H1 (cell line): ENCODE data around the gene AMN.

Experiments
- CHD2 ChIP-seq: IDR thresholded peaks from 2 replicates; pipeline ENCODE4 v1.6.1; 2012; ENCODE audit warnings: low read length, improper control_type of control experiment
- CREB1 ChIP-seq: IDR thresholded peaks from 2 replicates; pipeline ENCODE4 v1.6.1; 2012; ENCODE audit warnings: inconsistent platforms
- KDM1A ChIP-seq: fragments of 200-600, 300-600 bp; sonication (generic); IDR thresholded peaks from 2 replicates; pipeline ENCODE4 v1.7.1; 2016; ENCODE audit warnings: mild to moderate bottlenecking, low read length, borderline replicate concordance
- RFX5 ChIP-seq: IDR thresholded peaks from 2 replicates; pipeline ENCODE4 v1.6.1; 2011; ENCODE audit warnings: low read depth, low read length, improper control_type of control experiment, borderline replicate concordance
- YY1 ChIP-seq: IDR thresholded peaks from 2 replicates; pipeline ENCODE4 v1.6.1; 2011; ENCODE audit warnings: low read depth, mild to moderate bottlenecking, low read length
- TF ChIP-seq, protein P1 (sequence below), 3 experiments: IDR thresholded peaks; 1 replicate in 2 of 3; 2 replicates in 1 of 3; pipeline versions ENCODE4 v1.5.1 to v1.6.1; 2011; ENCODE audit warnings: low read length in 3 of 3, mild to moderate bottlenecking in 3 of 3, inconsistent platforms in 2 of 3, low read depth in 1 of 3, moderate library complexity in 1 of 3; ENCODE audit not compliant: insufficient read depth in 1 of 3; ENCODE audit errors: control extremely low read depth in 1 of 3
- TF ChIP-seq, protein P2 (sequence below): IDR thresholded peaks from 2 replicates; pipeline ENCODE4 v1.6.1; 2012; ENCODE audit warnings: low read length, inconsistent platforms

GRCh38 chr14:102937331-102938175, 15.1 kb downstream of the AMN start:
- TF ChIP-seq RFX5 (no peak), CHD2 (no peak), YY1 (no peak), CREB1 (no peak), KDM1A (no peak)
- TF ChIP-seq, protein P1, sequence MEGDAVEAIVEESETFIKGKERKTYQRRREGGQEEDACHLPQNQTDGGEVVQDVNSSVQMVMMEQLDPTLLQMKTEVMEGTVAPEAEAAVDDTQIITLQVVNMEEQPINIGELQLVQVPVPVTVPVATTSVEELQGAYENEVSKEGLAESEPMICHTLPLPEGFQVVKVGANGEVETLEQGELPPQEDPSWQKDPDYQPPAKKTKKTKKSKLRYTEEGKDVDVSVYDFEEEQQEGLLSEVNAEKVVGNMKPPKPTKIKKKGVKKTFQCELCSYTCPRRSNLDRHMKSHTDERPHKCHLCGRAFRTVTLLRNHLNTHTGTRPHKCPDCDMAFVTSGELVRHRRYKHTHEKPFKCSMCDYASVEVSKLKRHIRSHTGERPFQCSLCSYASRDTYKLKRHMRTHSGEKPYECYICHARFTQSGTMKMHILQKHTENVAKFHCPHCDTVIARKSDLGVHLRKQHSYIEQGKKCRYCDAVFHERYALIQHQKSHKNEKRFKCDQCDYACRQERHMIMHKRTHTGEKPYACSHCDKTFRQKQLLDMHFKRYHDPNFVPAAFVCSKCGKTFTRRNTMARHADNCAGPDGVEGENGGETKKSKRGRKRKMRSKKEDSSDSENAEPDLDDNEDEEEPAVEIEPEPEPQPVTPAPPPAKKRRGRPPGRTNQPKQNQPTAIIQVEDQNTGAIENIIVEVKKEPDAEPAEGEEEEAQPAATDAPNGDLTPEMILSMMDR (IDR thresholded peaks at IDR 0.05; ENCODE audit: control extremely low read depth in 1 of 3, insufficient read depth in 1 of 3, low read depth in 1 of 3, low read length in 3 of 3), result no peak
- TF ChIP-seq, protein P2, sequence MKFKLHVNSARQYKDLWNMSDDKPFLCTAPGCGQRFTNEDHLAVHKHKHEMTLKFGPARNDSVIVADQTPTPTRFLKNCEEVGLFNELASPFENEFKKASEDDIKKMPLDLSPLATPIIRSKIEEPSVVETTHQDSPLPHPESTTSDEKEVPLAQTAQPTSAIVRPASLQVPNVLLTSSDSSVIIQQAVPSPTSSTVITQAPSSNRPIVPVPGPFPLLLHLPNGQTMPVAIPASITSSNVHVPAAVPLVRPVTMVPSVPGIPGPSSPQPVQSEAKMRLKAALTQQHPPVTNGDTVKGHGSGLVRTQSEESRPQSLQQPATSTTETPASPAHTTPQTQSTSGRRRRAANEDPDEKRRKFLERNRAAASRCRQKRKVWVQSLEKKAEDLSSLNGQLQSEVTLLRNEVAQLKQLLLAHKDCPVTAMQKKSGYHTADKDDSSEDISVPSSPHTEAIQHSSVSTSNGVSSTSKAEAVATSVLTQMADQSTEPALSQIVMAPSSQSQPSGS, result no peak
